Activated CD4-positive, alpha-beta T cell treated with anti-CD3 and anti-CD28 coated beads, Interleukin-2, amount 50 U/mL, for 24 hours (primary cell): ENCODE measurements around the gene EPB41L3.

ENCODE experiments used
- DNase-seq, 2 donors: peaks; one replicate each; pipeline ENCODE4 v3.0.0-alpha.2; 2020; ENCODE audit warnings: low read depth in 1 of 2, low spot score in 1 of 2

Gene EPB41L3

DNA sequence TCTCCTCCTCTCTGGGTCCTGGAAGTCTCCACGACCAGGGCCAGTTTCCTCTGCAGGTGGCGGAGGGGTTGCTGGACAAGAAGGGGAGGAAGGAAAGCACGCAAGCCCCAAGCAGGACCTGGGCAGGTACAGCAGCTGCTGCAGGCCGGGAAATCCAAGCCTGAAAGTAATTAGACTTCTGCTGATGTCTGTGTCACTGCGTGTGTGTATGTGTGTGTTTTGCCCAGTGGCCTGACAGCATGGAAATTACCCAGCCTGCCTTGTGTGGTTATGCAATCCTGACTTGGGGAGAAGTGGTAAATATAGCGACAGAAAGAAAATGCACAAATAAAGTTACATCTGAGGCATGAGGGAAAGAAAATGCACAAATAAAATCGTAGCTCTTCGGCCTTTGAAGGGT, 126.5 kb downstream of the EPB41L3 start:
- no peak for DNase-seq

DNA sequence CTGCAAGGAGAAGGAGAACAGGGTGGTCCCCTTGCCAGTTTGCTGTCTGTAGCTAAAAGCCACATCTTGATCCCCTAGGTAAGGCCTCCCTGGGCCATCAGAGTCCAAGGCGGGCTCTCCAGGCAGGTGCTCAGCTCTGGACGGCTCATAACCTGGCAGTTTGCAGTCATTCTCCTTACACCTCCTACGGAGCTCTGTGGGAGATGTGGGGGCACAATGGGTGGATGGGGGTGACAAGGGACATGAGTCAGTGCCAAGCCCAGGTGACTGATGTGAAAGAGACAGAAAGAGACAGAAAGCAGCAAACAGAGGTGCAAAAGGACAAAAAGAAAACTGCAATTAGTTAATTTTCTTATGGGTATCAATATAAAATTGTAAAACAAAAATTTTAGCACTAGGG, 127.7 kb downstream of the EPB41L3 start:
- DNase-seq, result no peak

DNA sequence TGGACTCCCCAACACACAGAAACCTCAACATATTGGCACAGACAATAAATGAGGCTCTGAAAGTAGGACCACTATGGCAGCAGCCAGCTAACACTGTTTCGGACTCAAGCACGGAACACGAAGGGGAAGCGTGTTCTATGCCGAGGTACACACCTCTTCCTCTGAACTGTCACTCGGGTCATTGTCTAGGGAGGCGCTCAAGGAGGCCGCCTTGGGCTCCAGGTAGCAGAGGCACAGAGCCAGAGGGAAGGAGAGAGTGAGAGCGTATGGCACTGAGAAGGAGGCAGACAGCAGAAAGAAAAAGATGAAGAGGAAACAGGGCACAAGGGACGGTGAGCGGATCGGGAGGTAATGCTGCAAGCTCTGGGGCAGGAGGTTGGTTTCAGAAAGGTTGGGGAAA, 128.1 kb downstream of the EPB41L3 start:
- DNase-seq, result no peak

DNA sequence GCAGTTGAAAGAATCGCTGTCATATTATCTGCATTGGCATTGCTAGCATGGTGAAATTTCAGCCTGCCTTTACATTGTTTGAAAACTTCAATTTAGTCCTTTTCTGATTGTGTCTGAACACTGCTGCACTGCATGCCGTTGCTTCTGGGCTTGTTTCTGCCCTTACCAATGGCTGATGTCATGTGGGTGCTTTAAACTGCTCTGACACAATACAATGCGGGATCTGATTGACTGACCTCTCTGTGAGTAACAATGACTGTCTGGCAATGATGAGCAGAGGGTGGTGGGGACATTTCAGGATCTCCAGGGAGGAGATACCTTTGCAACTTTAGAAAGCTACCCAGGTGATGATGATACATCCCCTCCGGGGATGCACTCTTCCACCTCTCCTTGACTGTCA, 128.8 kb downstream of the EPB41L3 start:
- DNase-seq, result no peak

DNA sequence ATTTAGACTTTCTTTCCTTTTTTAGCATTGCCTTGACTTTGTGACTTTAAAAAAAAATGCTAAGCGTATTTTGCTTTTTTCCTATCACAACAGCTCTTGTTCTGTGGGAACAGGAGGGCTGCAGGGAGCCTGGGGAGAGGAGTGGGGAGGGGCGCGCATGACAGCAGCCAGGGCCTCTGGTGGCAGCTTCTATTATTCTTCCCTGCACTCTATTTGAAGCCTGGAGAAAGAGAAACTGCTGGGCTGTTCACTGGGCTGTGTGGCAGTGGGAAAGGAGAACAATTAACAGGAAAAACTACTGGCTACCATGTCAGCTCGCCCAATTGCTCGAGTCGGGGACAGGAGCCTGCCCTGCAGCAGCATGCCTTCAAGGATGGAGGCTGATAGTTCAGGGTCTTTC, 129.3 kb downstream of the EPB41L3 start:
- DNase-seq, result no peak

DNA sequence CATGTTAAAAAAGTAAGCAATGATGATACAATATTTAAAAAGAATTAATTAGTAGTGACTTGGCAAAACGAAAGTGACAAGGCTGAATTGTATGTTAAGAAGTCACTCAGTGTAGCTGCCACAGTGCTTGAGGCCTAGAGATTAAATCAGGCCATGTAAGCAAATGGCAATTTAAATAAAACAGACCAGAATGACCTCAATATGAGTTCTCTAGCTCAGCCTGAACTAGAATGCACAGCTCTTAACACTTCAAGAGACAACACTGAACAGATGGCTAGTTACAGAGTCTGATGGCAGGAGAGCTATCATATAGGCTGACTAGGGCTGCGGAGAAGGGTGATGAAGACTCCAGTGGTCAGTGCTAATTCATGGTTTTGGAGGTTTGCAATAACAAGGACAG, 130.3 kb downstream of the EPB41L3 start:
- no peak for DNase-seq

DNA sequence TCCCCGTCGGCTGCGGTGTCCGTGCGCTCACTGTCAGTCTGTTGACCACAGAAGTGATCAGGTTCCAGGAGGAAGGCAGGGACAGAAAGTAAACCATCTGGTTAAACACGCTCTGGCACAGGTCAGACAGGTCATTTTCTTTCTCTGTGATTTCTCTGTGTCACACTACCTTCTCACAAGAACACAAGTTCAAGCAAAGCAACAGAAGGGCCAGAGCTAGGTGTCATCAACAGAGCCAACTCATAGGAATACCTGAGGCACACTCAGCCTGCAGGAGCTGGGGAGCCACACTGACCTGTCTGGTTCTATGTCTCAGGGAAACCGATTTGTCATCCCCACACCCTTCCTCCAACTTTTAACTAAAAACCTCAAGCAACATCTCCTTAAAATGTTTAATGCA, 133.2 kb downstream of the EPB41L3 start:
- no peak for DNase-seq

DNA sequence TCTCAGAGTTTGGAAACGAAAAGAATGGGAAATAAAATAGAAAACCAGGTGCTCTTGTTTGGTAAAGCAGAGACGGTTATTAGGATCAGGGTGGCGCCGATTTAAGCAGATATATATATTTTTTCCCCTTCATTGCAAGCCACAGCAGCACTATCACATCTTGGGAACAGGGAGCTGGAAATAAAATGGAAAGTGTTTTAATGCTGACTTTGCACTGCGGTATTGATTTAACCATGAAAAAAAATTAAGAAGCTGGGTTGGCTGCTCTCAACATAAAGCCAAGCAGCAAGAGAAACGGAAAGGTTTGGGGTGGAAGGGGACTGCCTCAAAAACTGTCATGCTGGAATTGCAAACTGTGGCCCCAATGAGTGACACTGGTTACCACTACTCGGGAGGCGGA, 145.5 kb downstream of the EPB41L3 start:
- DNase-seq, result no peak

DNA sequence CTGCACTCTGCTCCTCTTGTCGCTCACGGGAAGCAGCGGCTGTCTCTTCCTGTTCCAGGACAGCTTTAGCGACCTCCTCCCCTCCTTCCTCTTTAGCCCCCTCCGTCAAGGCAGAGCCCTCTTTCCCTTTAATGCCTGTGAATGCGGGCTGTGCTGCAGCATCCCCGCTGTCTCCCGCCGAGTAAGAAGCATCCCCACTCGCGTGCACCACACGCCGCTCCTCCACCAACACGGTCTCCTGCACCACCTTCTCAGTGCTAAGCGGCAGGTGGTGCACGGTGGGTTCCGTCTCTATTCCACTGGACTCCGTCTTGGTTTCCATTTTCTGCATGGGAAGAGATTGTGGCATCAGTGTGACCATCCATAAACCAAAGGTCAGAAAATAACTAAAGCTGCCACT, 146.7 kb downstream of the EPB41L3 start:
- DNase-seq, result no peak

DNA sequence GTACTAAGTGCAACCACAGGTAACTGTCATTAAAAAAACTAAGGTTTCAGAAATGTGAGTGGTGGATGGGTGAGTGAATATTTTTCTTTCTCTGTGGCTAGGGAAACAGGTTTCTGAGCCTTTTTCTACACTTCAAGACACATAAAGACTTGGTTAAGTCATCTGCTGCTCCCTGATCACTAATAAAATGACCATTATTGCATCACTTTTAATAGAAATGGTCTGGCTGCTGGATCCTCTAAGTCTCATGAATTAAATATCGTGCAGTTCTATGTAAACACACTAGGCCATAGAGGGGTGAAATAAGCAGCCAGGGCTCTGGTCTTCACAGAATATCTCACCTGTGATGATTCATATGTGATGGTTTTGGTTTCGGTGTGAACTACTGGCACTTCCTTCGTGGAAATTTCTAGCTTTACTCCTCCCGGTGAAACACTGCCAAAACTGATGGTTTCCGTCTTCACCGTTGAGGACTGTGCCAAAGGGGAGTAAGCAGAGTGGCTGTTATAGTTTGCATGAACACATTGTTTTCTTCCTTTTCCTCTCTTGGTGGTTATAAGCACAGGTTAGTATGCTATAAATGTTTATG, 147.8 kb downstream of the EPB41L3 start:
- no peak for DNase-seq

DNA sequence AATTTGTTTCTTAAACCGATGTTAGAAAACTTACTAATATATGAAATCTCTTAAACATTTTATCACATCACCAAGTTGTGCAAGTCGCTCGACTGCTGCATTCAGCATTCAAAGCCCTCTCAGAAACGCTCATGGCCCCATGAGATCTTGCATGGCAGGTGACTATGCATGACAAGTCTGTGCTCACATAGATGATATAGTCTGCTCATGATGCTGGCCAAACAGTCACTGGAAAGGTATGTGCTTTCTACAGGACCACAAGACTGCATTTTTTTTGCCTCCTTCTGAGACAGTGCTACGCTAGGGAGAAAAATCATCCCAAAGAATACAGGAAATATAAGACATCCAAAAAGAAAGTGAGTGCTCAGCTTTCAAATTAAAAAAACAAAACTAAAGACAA, 150.0 kb downstream of the EPB41L3 start:
- DNase-seq, result no peak

DNA sequence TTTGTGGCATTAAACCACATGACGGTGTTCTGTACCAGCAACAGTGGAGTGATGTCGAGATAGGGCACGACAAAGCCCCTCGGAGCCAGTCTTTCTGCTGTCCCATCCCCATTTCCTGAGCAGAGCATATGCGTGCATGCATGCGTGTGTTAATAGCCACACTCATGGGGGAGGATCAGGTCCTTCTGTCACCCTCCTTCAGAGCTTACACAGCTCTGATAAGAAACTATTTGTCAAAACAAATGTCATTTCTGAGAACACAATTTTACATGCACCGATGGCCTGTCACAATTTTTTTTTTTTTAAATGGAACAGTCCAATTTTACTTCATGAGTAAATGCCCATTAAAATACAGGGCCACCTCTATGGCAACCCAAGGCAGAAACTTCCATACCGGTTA, 152.4 kb downstream of the EPB41L3 start:
- no peak for DNase-seq

DNA sequence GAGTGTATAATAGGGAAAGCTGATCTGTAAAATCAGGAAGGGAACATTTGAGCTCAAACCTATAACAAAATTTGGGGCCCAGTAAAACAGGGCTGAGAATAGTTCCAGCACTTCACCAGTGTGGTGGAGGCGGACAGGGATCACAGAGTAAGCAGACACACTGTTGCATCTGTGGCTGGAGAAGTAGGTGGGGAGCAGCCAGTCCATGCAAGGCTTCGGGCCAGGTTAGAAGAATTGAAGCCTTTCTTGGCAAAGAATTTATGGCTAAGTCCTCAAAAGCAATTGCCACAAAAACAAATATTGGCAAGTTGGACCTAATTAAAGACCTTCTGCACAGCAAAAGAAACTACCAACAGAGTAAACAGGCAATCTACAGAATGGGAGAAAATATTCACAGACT, 154.4 kb downstream of the EPB41L3 start:
- no peak for DNase-seq

DNA sequence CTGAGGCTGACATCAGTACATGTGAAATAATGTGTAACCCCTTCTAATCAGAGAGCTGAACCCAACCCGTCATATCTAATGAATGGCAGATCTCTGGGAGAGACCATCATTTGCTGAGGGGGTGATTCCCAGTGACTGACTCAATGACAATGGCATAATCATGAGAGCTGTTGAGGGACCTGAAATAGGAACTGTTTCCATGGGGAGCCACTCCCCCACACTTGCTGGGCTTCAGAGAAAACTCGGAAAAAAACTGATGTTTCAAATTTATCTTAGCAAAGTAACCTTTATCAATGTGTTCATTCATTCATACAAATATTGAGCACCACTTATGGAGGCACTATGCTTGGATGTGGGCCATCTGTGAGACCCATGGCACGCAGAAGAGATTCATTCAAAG, 154.9 kb downstream of the EPB41L3 start:
- no peak for DNase-seq

DNA sequence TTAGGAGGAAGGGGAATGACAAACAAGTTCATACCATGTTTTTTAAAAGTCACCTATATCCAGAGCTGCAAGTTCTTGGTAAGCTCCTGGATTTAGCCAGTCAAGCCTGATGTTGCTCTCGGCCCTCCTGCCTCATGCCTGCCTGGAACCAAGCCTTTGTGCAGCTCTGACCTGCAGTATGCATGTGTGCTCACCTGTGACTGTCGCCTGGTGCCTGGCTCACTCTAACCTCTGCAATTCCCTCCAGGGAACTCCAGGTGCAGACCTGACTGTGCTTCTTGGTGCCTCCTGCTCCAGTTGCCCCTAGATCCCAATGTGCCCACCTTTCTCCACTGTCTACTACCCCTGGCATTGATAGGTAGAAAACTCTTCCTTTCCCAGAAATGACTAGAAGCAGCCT, 163.2 kb downstream of the EPB41L3 start:
- DNase-seq, result no peak

DNA sequence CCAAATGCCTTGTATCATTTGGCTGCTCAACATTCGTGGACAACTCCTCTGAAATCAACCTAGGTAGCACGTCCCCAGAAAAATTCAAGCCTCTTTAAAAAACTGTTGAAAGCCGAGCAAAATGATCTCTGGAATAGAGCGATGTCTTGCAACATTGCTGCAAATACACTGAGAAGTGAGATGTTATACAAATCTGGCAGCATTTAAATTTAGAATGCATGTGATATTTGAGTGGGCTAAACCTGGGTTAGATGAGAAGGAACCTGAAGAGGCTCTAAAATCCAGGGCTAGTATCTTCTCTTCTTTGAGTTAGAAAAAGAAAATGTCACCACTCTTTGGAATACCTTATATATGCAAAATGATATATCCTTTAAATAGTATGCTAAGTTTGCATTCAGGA, 166.8 kb downstream of the EPB41L3 start:
- no peak for DNase-seq

DNA sequence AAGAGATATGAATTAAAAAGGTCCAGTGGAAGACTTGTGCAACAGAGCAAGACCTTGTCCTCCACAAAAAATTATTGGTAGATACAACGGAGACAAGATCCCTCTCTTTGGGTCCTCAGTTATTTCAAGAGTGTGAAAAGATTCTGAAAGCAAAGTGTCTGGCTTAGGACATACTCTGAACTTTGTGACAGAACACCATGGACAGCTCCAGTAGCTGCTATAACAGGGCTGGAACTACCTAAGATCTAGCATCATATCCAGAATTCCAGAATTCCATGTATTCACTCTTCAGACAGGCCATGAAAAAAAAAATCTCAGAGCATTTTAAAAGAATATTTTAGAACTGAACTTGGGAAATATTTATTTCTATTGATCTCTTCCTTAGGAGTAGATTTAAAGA, 173.5 kb downstream of the EPB41L3 start:
- no peak for DNase-seq

DNA sequence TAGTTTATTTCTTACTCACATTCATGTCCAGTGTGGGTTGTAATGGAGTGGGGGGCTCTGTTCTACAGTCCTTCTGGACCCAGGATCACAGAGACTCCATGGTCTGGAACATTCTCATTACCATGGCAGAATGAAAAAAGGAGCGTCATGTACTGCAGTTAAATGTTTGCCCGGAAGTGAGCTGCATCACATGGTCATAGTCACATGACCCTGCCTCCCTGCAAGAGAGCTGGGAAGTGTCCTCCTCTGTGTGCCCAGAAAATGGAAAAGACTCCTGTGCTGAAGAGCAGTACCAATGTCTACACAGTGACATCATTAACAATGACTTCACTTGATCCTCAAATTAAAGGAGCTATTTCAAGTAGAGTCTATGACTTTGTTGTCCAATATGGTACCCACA, 174.3 kb downstream of the EPB41L3 start:
- no peak for DNase-seq

DNA sequence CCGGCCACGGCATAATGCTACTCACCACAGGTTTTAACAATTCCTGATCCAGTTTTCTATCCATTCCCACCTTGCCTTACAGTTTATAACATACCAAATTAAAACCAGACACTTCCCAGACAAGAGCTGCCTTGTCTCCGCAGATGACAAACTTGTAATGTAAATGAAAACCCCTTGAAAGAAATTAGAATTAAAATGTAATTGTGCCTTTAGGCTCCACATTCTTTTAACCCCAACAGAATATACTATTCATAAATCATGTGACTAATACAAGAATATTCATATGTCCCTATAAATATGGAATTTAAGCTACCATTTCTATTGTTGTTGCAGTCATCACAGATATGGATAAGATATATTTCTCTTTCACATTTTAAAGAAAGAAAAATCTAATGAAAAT, 178.4 kb downstream of the EPB41L3 start:
- DNase-seq, result no peak

DNA sequence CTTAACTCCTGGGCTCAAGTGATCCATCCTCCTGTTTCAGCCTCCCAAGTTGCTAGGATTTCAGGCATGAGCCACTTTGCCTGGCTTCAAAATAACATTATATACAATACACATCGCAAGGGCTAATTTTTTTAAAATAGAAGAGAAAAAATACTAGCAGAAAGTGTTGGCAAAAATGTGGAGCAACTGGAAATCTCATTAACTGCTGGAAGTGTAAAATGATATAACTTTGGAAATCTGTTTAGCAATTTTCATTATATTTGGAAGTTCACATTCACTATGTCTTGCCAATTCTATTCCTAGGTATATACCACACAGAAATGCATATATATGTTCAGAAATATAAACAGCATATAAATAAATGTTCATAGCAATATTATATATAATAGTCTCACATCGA, 193.2 kb downstream of the EPB41L3 start:
- DNase-seq, result no peak
